ENCODE data around the gene RERE.

DNA sequence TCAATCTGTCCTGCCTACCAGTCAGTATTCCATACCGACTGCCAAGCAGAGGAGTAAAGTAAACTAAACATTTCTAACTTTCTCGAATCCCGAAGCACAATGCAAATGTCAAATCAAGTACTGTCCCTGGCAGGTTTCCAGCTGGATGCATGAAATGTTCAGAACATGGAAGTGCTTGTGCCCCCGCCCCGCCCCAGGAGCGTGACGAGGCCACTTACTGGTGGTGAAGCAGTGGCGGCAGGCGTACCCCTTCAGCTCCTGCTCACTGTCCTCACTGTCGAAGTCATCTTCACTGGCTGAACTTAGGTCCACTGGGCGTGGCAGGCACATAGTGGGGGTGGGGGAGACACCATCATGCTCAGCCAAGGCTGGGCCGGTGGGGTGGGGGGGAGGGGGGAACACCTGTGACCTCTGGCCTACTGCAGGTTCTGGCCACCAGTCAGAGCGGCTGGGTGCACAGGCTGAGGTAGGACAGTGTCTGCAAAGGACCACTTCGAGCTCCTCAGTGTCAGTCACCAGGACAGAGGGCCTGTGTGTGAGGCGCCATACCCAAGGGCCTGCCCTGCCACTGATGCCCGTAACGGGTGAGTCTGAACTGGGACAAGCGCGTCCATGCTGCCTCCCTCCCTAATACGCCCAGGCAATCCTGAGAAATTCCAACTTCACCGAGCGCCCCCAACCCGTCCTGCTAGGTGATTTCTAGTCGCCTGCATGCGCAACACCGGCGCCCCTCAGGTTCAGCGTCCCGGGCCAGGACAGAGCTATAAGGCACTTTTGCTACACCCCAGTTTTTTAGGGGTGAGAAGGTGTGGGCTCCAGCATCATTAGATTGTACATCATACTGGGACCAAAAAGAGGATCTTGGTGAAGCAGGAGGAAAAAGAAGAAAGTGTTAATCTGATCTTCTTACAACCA is 452.7 kb downstream of the RERE start:
- TF ChIP-seq YY1 (tag by site-specific recombination; IDR thresholded peaks at IDR 0.05) (no peak), ZNF274 (IDR thresholded peaks at IDR 0.05; ENCODE audit: low read length) (no peak), ZNF274 (tag by site-specific recombination; IDR thresholded peaks at IDR 0.05; ENCODE audit: borderline replicate concordance) (no peak), ZNF157 (tag by site-specific recombination; IDR thresholded peaks at IDR 0.05) (no peak), ZNF660 (tag by site-specific recombination; IDR thresholded peaks at IDR 0.05) (no peak)
- TF ChIP-seq, protein P1, sequence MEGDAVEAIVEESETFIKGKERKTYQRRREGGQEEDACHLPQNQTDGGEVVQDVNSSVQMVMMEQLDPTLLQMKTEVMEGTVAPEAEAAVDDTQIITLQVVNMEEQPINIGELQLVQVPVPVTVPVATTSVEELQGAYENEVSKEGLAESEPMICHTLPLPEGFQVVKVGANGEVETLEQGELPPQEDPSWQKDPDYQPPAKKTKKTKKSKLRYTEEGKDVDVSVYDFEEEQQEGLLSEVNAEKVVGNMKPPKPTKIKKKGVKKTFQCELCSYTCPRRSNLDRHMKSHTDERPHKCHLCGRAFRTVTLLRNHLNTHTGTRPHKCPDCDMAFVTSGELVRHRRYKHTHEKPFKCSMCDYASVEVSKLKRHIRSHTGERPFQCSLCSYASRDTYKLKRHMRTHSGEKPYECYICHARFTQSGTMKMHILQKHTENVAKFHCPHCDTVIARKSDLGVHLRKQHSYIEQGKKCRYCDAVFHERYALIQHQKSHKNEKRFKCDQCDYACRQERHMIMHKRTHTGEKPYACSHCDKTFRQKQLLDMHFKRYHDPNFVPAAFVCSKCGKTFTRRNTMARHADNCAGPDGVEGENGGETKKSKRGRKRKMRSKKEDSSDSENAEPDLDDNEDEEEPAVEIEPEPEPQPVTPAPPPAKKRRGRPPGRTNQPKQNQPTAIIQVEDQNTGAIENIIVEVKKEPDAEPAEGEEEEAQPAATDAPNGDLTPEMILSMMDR (tag by site-specific recombination; IDR thresholded peaks at IDR 0.05): no peak
- TF ChIP-seq, protein P2, sequence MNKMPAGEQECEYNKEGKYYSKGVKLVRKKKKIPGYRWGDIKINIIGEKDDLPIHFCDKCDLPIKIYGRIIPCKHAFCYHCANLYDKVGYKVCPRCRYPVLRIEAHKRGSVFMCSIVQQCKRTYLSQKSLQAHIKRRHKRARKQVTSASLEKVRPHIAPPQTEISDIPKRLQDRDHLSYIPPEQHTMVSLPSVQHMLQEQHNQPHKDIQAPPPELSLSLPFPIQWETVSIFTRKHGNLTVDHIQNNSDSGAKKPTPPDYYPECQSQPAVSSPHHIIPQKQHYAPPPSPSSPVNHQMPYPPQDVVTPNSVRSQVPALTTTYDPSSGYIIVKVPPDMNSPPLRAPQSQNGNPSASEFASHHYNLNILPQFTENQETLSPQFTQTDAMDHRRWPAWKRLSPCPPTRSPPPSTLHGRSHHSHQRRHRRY (tag by site-specific recombination; IDR thresholded peaks at IDR 0.05): no peak
- TF ChIP-seq, protein P3, sequence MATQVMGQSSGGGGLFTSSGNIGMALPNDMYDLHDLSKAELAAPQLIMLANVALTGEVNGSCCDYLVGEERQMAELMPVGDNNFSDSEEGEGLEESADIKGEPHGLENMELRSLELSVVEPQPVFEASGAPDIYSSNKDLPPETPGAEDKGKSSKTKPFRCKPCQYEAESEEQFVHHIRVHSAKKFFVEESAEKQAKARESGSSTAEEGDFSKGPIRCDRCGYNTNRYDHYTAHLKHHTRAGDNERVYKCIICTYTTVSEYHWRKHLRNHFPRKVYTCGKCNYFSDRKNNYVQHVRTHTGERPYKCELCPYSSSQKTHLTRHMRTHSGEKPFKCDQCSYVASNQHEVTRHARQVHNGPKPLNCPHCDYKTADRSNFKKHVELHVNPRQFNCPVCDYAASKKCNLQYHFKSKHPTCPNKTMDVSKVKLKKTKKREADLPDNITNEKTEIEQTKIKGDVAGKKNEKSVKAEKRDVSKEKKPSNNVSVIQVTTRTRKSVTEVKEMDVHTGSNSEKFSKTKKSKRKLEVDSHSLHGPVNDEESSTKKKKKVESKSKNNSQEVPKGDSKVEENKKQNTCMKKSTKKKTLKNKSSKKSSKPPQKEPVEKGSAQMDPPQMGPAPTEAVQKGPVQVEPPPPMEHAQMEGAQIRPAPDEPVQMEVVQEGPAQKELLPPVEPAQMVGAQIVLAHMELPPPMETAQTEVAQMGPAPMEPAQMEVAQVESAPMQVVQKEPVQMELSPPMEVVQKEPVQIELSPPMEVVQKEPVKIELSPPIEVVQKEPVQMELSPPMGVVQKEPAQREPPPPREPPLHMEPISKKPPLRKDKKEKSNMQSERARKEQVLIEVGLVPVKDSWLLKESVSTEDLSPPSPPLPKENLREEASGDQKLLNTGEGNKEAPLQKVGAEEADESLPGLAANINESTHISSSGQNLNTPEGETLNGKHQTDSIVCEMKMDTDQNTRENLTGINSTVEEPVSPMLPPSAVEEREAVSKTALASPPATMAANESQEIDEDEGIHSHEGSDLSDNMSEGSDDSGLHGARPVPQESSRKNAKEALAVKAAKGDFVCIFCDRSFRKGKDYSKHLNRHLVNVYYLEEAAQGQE (tag by site-specific recombination; IDR thresholded peaks at IDR 0.05): no peak

Data from HEK293 (cell line).